GM12873 (cell line): ENCODE measurements around the gene NNMT.

Experiments
- TF ChIP-seq, protein P1 (sequence below): IDR thresholded peaks from 2 replicates; pipeline ENCODE4 v1.5.1; 2012; ENCODE audit warnings: low read depth, mild to moderate bottlenecking, moderate library complexity, low read length, control low read depth; ENCODE audit not compliant: insufficient read depth; ENCODE audit errors: missing control alignments

NNMT gene

DNA sequence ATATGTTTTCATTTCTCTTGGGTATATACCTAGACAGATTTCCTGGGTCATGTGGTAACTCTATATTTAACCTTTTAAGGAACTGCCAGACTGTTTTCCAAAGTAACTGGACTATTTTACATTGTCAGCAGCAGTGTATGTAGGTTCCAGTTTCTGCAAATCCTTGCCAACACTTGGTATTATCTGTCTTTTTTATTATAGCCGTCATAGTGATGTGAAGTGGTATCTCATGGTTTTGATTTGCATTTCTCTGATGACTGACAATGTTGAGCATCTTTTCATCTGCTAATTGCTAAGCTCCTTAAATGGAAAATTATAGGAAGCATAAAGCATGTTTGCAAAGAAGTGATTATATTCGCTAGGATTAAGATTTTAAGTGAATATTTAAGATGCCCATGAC, 13.9 kb downstream of the NNMT start:
- TF ChIP-seq, protein P1, sequence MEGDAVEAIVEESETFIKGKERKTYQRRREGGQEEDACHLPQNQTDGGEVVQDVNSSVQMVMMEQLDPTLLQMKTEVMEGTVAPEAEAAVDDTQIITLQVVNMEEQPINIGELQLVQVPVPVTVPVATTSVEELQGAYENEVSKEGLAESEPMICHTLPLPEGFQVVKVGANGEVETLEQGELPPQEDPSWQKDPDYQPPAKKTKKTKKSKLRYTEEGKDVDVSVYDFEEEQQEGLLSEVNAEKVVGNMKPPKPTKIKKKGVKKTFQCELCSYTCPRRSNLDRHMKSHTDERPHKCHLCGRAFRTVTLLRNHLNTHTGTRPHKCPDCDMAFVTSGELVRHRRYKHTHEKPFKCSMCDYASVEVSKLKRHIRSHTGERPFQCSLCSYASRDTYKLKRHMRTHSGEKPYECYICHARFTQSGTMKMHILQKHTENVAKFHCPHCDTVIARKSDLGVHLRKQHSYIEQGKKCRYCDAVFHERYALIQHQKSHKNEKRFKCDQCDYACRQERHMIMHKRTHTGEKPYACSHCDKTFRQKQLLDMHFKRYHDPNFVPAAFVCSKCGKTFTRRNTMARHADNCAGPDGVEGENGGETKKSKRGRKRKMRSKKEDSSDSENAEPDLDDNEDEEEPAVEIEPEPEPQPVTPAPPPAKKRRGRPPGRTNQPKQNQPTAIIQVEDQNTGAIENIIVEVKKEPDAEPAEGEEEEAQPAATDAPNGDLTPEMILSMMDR = no peak

DNA sequence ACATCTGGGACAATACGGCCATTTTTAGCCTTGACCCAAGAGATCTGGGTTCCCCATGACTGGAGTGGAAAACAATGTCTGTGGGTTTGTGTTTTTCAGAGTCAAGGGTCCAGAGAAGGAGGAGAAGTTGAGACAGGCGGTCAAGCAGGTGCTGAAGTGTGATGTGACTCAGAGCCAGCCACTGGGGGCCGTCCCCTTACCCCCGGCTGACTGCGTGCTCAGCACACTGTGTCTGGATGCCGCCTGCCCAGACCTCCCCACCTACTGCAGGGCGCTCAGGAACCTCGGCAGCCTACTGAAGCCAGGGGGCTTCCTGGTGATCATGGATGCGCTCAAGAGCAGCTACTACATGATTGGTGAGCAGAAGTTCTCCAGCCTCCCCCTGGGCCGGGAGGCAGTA, 15.7 kb downstream of the NNMT start:
- TF ChIP-seq, protein P1 = no peak

DNA sequence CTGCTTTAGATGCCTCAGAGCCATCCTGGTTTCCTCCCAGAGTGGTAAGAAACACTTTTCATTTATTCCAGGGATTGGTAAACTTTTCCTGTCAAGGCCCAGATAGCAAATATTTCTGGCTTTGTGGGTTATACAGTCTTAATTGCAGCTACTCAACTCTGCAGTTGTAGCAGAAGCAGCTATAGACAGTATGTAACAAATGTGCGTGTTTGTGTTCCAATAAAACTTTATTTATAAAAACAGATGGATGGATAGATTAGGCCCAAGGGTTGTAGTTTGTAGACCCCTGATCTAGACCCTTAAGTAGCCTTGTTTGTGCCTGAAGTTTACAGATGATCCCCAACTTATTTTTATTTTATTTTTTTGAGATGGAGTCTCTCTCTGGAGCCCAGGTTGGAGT, 17.9 kb downstream of the NNMT start:
- TF ChIP-seq, protein P1 = no peak

DNA sequence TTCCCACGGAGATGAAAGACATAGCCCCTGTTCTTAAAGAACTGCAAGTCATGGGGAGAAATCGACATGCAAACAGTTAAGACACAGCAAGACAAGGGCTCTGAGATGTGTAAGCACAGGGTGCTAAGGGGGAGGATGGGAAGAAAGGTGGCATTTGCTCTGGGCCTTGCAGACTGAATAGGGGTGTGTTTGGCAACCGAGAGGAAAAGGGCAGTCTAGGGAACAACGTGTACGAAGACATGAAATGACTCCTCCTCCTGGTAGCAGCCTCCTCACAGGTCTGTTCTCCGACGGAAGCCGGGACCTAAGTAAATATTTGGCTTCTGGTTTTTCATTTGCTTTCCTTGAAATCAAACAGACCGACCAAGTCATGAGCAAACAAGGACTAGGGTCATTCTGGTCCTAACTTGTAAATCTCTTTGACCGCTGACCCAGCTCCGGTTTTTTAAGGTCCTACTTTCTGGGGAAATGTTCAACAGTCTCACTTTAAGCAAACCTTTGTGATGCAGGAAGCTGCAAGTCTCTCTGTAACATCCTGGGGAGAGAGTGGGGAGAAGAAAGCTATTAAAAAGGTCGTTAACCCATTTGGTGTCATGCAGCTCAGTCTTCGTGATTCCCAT, 19.7 kb downstream of the NNMT start:
- TF ChIP-seq, protein P1 = no peak

DNA sequence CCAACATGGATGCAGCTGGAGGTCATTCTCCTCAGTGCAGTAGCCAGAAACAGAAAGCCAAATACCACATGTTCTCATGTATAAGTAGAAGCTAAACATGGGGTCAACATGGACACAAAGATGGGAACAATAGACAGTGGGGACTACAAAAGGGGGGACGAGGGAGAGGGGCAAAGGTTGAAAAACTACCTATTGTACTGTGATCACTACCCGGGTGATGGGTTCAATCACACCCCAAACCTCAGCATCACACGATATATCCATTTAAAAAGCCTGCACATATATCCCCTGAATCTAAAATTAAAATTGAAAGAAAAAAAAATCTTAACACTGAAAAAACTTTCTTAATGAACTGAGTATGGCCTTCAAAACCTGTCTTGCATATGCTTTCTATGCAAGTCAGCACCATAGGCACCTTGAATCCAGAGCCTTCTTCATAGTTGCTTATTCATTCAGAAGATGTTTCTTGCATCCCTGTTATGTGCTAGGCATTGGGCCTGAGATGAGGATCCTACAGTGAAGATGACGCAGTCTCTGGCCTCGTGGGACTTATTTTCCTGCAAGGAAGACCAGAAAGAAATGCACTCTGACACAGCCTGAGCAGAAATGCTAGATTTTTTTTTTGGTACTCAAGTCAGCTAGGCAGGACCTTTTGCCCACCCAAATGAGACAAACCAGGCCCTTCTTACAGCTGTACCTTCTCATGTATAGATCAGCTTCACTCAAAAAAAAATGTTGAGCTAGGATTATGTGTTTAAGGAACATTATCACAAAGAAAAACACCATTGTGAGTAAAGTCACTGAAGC, 21.0 kb downstream of the NNMT start:
- TF ChIP-seq, protein P1 = no peak

DNA sequence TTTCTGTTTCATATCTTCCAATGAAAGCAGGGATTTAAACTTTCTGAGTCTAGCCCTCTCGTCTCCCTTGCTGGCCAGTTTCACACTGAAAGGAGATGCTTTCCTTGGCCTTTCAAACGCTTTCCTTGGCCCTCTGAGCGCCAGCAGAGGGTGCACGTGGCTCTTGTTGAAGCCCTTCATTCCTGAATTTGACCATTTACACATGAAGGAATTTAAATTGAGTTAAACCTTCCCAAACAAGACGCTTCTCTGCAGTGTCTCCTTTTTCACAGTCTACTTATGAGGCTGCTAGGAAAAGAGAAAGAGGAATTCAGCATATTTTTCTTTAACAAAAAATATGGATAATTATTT, 21.6 kb downstream of the NNMT start:
- TF ChIP-seq, protein P1 = no peak

DNA sequence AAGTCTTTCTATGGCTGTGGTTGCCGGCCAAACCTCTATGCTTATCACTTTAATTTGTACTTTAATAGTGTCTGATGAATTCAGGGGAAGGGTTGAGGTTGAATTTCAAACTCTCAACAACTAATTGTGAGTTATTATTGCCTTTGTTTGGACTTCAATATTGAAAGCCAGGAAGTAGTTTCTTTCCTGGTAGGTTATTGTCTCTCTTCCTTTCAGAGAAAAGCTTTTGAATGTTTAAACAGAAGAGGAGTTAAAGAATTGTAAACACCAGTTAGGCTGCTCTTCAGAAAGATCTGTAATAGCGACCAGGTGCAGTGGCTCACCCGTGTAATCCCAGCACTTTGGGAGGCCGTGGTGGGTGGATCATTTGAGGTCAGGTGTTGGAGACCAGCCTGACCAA, 22.2 kb downstream of the NNMT start:
- TF ChIP-seq, protein P1 = no peak
